Keratinocyte (primary cell): ENCODE measurements around the gene FAM3A.

Source experiments
- CTCF ChIP-seq, 3 experiments: IDR thresholded peaks in 1 of 3; conservative IDR thresholded peaks in 1 of 3; optimal IDR thresholded peaks in 1 of 3; 2 replicates in 2 of 3; 3 replicates in 1 of 3; pipeline versions ENCODE3 to v1.5.1; 2011; ENCODE audit warnings: low read length in 3 of 3, mild to moderate bottlenecking in 3 of 3, moderate library complexity in 2 of 3, control low read depth in 1 of 3, inconsistent platforms in 1 of 3; ENCODE audit not compliant: insufficient read depth in 2 of 3; ENCODE audit errors: extremely low read depth in 1 of 3
- EZH2 ChIP-seq: IDR thresholded peaks from one replicate; pipeline ENCODE4 v1.6.1; 2012; ENCODE audit warnings: inconsistent platforms, mild to moderate bottlenecking, low read length, moderate library complexity

DNA sequence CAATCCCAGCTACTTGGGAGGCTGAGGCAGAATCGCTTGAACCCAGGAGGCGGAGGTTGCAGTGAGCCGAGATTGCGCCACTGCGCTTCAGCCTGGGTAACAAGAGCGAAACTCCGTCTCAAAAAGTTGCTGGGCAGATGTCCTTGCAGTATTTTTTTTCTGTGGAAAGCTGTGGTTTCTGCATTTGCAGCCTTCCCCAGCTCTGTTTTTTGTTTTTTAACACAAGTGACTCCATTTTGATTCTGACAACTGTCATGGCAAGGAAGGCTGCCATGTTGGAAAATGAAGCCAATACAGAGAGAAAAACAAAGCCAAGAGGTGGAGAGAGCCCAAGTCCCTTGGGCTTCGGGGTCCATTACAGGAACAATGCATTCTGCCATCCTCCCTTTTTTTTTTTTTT, 13.9 kb downstream of the FAM3A start:
- TF ChIP-seq CTCF (optimal IDR thresholded peaks at IDR 0.05 in 1 of 3, IDR thresholded peaks at IDR 0.05 in 1 of 3, conservative IDR thresholded peaks at IDR 0.05 in 1 of 3; ENCODE audit: extremely low read depth in 1 of 3, insufficient read depth in 2 of 3, low read length in 3 of 3) = no peak
- TF ChIP-seq EZH2 = no peak
